ENCODE data around the gene SLC26A5. TPM values are rescaled to one million over a fixed set of nuclear protein-coding genes. Genes with fewer than 3 reads are reported as not detected.

Gene SLC26A5
- total and polyA plus RNA-seq, 2 donors from 2014 or later = 1.2 TPM; not detected in 1

DNA sequence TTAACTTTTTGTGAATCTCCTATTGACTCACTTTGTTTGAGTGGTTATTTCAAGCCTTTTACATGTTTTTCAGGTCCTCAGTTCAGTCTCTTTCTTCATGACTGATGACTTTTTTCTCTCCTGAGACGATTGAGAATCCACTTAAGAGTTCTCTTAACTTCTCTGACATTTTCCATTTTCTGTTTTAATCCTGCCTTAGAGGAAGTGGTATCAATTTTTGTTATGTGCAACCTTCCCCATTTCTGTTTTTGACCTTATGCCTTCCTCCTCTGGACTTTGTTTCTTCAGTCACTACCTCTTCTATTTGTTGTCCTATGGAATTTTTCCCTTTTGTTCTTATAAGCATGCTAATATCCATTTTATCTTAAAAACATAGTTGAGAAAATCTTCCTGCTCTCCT is 96.2 kb downstream of the SLC26A5 start:
- no peak for DNase-seq
- intact Hi-C loops (cut with DNase I) = no loop called here
- TF ChIP-seq, protein P1, sequence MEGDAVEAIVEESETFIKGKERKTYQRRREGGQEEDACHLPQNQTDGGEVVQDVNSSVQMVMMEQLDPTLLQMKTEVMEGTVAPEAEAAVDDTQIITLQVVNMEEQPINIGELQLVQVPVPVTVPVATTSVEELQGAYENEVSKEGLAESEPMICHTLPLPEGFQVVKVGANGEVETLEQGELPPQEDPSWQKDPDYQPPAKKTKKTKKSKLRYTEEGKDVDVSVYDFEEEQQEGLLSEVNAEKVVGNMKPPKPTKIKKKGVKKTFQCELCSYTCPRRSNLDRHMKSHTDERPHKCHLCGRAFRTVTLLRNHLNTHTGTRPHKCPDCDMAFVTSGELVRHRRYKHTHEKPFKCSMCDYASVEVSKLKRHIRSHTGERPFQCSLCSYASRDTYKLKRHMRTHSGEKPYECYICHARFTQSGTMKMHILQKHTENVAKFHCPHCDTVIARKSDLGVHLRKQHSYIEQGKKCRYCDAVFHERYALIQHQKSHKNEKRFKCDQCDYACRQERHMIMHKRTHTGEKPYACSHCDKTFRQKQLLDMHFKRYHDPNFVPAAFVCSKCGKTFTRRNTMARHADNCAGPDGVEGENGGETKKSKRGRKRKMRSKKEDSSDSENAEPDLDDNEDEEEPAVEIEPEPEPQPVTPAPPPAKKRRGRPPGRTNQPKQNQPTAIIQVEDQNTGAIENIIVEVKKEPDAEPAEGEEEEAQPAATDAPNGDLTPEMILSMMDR (IDR thresholded peaks at IDR 0.05; ENCODE audit: borderline replicate concordance, extremely low read depth, insufficient read depth) = no peak
- Histone ChIP-seq H3K9ac (ENCODE audit: low read length in 3 of 3) (no peak overlapping the region), H3K27ac (ENCODE audit: low read depth in 2 of 2, low read length in 2 of 2) (no peak overlapping the region), H3K4me1 (ENCODE audit: control insufficient read depth in 2 of 3, insufficient read depth in 2 of 3, low read depth in 1 of 3, low read length in 3 of 3) (peaks cover 0 to 19% (median 2%) of the 10 kb centered on the region in 3 donors), H3K9me3 (ENCODE audit: control insufficient read depth in 2 of 3, insufficient read depth in 1 of 3, low read length in 3 of 3) (no peaks in the 10 kb centered on the region), H3K36me3 (ENCODE audit: control insufficient read depth in 2 of 3, insufficient read depth in 3 of 3, low read length in 3 of 3) (peaks cover 0 to 3% (median 3%) of the 10 kb centered on the region in 3 donors), H3K27me3 (ENCODE audit: control insufficient read depth, insufficient read depth, low read length) (no peaks in the 10 kb centered on the region), H3K4me3 (ENCODE audit: low read length in 3 of 3) (no peak overlapping the region)
- FAIRE-seq = no peak

DNA sequence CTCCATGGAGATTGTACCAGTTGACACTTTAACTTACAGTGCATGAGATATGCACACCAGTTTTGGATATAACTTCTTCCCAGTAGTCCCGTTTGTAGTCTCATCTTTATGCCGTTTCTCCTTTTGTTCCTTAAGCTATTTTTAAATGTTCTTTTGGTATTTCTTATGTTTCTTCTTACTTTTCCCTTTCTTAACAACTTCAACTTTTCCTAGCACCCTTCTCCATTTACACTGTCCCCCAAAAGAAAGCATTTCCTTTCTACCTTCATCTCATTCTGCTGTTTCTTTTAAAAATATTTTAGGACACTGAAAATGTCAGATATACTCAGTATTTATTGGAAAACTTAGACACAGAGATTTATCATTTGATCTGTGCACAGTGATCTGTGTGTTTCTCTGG is 97.0 kb downstream of the SLC26A5 start:
- Histone ChIP-seq H3K4me1 (ENCODE audit: control insufficient read depth in 2 of 3, insufficient read depth in 2 of 3, low read depth in 1 of 3, low read length in 3 of 3) (peaks cover 0 to 19% (median 2%) of the 10 kb centered on the region in 3 donors), H3K27ac (ENCODE audit: low read depth in 2 of 2, low read length in 2 of 2) (no peak overlapping the region), H3K9ac (ENCODE audit: low read length in 3 of 3) (peak overlapping the region in 1 of 3 donors; percentile 100), H3K36me3 (ENCODE audit: control insufficient read depth in 2 of 3, insufficient read depth in 3 of 3, low read length in 3 of 3) (peaks cover 0 to 3% (median 0%) of the 10 kb centered on the region in 3 donors), H3K4me3 (ENCODE audit: low read length in 3 of 3) (peak overlapping the region in 2 of 3 donors; percentile 98 to 100), H3K9me3 (ENCODE audit: control insufficient read depth in 2 of 3, insufficient read depth in 1 of 3, low read length in 3 of 3) (no peaks in the 10 kb centered on the region), H3K27me3 (ENCODE audit: control insufficient read depth, insufficient read depth, low read length) (no peaks in the 10 kb centered on the region)
- DNase-seq = no peak
- intact Hi-C loops (cut with DNase I) = no loop called here
- FAIRE-seq = no peak
- TF ChIP-seq, protein P1 (IDR thresholded peaks at IDR 0.05; ENCODE audit: borderline replicate concordance, extremely low read depth, insufficient read depth) = no peak

DNA sequence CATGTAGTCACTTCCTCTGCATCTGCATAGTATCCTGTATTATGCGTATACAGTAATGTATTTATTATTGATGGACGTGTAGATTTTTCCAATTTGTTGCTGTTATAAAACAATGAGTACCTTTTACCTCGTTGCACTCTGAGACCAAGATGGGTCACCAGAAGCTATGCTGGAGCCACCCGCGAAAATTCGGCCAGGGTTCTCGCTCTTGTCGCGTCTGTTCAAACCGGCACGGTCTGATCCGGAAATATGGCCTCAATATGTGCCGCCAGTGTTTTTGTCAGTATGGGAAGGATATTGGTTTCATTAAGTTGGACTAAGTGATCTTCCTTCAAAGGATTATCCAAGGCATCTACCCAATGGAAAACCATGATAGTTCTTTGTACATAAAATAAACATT is 97.6 kb downstream of the SLC26A5 start:
- Histone ChIP-seq H3K9ac (ENCODE audit: low read length in 3 of 3) (peak overlapping the region; percentile 64 to 100 (median 76)), H3K36me3 (ENCODE audit: control insufficient read depth in 2 of 3, insufficient read depth in 3 of 3, low read length in 3 of 3) (peaks cover 0 to 3% (median 0%) of the 10 kb centered on the region in 3 donors), H3K9me3 (ENCODE audit: control insufficient read depth in 2 of 3, insufficient read depth in 1 of 3, low read length in 3 of 3) (no peaks in the 10 kb centered on the region), H3K4me3 (ENCODE audit: low read length in 3 of 3) (peak overlapping the region; percentile 88 to 100 (median 98)), H3K27ac (ENCODE audit: low read depth in 2 of 2, low read length in 2 of 2) (no peak overlapping the region), H3K27me3 (ENCODE audit: control insufficient read depth, insufficient read depth, low read length) (no peaks in the 10 kb centered on the region), H3K4me1 (ENCODE audit: control insufficient read depth in 2 of 3, insufficient read depth in 2 of 3, low read depth in 1 of 3, low read length in 3 of 3) (peaks cover 0 to 20% (median 5%) of the 10 kb centered on the region in 3 donors)
- intact Hi-C loops (cut with DNase I) = no loop called here
- FAIRE-seq = no peak
- no peak for DNase-seq
- TF ChIP-seq, protein P1 (IDR thresholded peaks at IDR 0.05; ENCODE audit: borderline replicate concordance, extremely low read depth, insufficient read depth) = no peak

Measured in kidney (tissue), 14 donors.